HEK293T (cell line): ENCODE measurements around the gene ABHD3.
"Not testable (repeated sequence)": the region's sequence is repeated elsewhere in the genome, so short reads cannot be mapped to it uniquely, and the experiment has no call there.

Source experiments
- CTCF ChIA-PET: fragments of 350-600 bp; formaldehyde crosslinking; extraction: SDS; loops from one replicate; lab custom pipeline; 2021; ENCODE audit warnings: antibody characterized with exemption, inconsistent platforms; lab: Yijun Ruan, JAX
- POLR2A ChIA-PET: fragments of 350-600 bp; formaldehyde crosslinking; extraction: SDS; loops from one replicate; lab custom pipeline; 2020; ENCODE audit warnings: antibody characterized with exemption, inconsistent platforms; lab: Yijun Ruan, JAX
- DNase-seq: peaks from one replicate; pipeline ENCODE4 v3.0.0; 2012; ENCODE audit warnings: mixed read lengths; ENCODE audit errors: extremely low spot score
- ARNT ChIP-seq: fragments of 450-650 bp; IDR thresholded peaks from 2 replicates; pipeline ENCODE4 v1.6.1; 2017; ENCODE audit warnings: mild to moderate bottlenecking
- BHLHE40 ChIP-seq: fragments of 450-650 bp; IDR thresholded peaks from 2 replicates; pipeline ENCODE4 v1.6.1; 2016; ENCODE audit warnings: mild to moderate bottlenecking, moderate library complexity, borderline replicate concordance
- CTBP1 ChIP-seq: fragments of 450-650 bp; IDR thresholded peaks from 2 replicates; pipeline ENCODE4 v1.6.1; 2016; ENCODE audit warnings: borderline replicate concordance
- ELF4 ChIP-seq: fragments of 450-650 bp; IDR thresholded peaks from 2 replicates; pipeline ENCODE4 v1.6.1; 2017; ENCODE audit warnings: antibody characterized with exemption
- FOXA1 ChIP-seq: fragments of 450-650 bp; IDR thresholded peaks from 2 replicates; pipeline ENCODE4 v1.6.1; 2016; ENCODE audit warnings: mild to moderate bottlenecking
- FOXK2 ChIP-seq: fragments of 450-650 bp; IDR thresholded peaks from 2 replicates; pipeline ENCODE4 v1.6.1; 2016; ENCODE audit warnings: mild to moderate bottlenecking
- FOXM1 ChIP-seq: fragments of 450-650 bp; IDR thresholded peaks from 2 replicates; pipeline ENCODE4 v1.6.1; 2017; ENCODE audit warnings: mild to moderate bottlenecking, borderline replicate concordance
- HDGF ChIP-seq: fragments of 450-650 bp; IDR thresholded peaks from 2 replicates; pipeline ENCODE4 v1.6.1; 2017; ENCODE audit warnings: antibody characterized with exemption, borderline replicate concordance
- L3MBTL2 ChIP-seq: fragments of 450-650 bp; conservative IDR thresholded peaks from 2 replicates; pipeline ENCODE4 v1.6.1; 2016; ENCODE audit warnings: mild to moderate bottlenecking
- LEF1 ChIP-seq: fragments of 450-650 bp; IDR thresholded peaks from 2 replicates; pipeline ENCODE4 v1.6.1; 2017; ENCODE audit warnings: mild to moderate bottlenecking, borderline replicate concordance
- NFRKB ChIP-seq: fragments of 450-650 bp; IDR thresholded peaks from 2 replicates; pipeline ENCODE4 v1.6.1; 2016; ENCODE audit warnings: mild to moderate bottlenecking, moderate library complexity
- PKNOX1 ChIP-seq: fragments of 450-650 bp; IDR thresholded peaks from 2 replicates; pipeline ENCODE4 v1.6.1; 2016
- SP1 ChIP-seq: fragments of 450-650 bp; IDR thresholded peaks from 2 replicates; pipeline ENCODE4 v1.6.1; 2017
- SUZ12 ChIP-seq: fragments of 450-650 bp; IDR thresholded peaks from 2 replicates; pipeline ENCODE4 v1.6.1; 2016; ENCODE audit warnings: mild to moderate bottlenecking
- TARDBP ChIP-seq: fragments of 450-650 bp; IDR thresholded peaks from 2 replicates; pipeline ENCODE4 v1.6.1; 2016
- ZNF384 ChIP-seq: fragments of 450-650 bp; IDR thresholded peaks from 2 replicates; pipeline ENCODE4 v1.6.1; 2016

ABHD3 gene

GRCh38 chr18:21611401-21612124 is 93.0 kb downstream of the ABHD3 start:
- DNase-seq = not testable (repeated sequence)
- TF ChIP-seq ZNF384 = peak; percentile 77
- ChIA-PET CTCF (interaction anchor here (5.5 kb wide), 1 partner anchor 11 kb away, joined by 48 read pairs; the partner anchor contains the start of gene ESCO1), POLR2A (interaction anchor here (0.9 to 6.1 kb wide), 7 partner anchors 11 to 129 kb away, joined by 3 to 58 read pairs (median 3); partner anchors contain the start of genes ESCO1 and MIB1)

GRCh38 chr18:21605213-21605612 is 99.4 kb downstream of the ABHD3 start:
- CTCF ChIA-PET = interaction anchor here (0.7 kb wide), 1 partner anchor 772 kb away, joined by 4 read pairs; no protein-coding TSS in a partner anchor
- DNase-seq = no peak
- POLR2A ChIA-PET = no interaction called here

GRCh38 chr18:21604671-21605070 is 99.9 kb downstream of the ABHD3 start:
- TF ChIP-seq SUZ12 (no peak), NFRKB (no peak), L3MBTL2 (no peak), BHLHE40 (no peak), FOXM1 (no peak), PKNOX1 (no peak), LEF1 (no peak), ELF4 (no peak), ZNF384 (no peak), FOXA1 (no peak), FOXK2 (no peak), HDGF (no peak), ARNT (no peak), TARDBP (no peak), CTBP1 (no peak), SP1 (no peak)
- POLR2A ChIA-PET = interaction anchor here (1.0 kb wide), 1 partner anchor 9 kb away, joined by 3 read pairs; no protein-coding TSS in a partner anchor
- DNase-seq = no peak
- CTCF ChIA-PET = no interaction called here

More at GRCh38 chr18:21605213-21605612, 99.4 kb downstream of the ABHD3 start:
- TF ChIP-seq ARNT (no peak), PKNOX1 (no peak), FOXK2 (no peak), CTBP1 (no peak), SP1 (no peak), FOXM1 (no peak), LEF1 (no peak), SUZ12 (no peak), TARDBP (no peak), NFRKB (no peak), ZNF384 (no peak), ELF4 (no peak), L3MBTL2 (no peak), BHLHE40 (no peak), FOXA1 (no peak), HDGF (no peak)

GRCh38 chr18:21602299-21602587 is 102.3 kb downstream of the ABHD3 start:
- TF ChIP-seq HDGF (no peak), SP1 (no peak), FOXM1 (no peak), L3MBTL2 (no peak), TARDBP (no peak), ZNF384 (no peak), SUZ12 (no peak), FOXA1 (no peak), ARNT (no peak), NFRKB (no peak), PKNOX1 (no peak), ELF4 (no peak), CTBP1 (no peak), BHLHE40 (no peak), FOXK2 (no peak), LEF1 (no peak)
- DNase-seq = no peak
- ChIA-PET POLR2A (interaction anchor here (1.1 to 4.3 kb wide), 2 partner anchors 10 to 138 kb away, joined by 3 to 30 read pairs; partner anchors contain the start of genes MIB1 and SNRPD1), CTCF (no interaction called here)
